Activated CD8-positive, alpha-beta memory T cell treated with anti-CD3 and anti-CD28 coated beads for 4 hours (primary cell): ENCODE data around the gene MGLL.

Experiments used
- DNase-seq, 2 donors: peaks; one replicate each; pipeline ENCODE4 v3.0.0-alpha.2; 2020; ENCODE audit warnings: low read depth in 2 of 2

MGLL gene

GRCh38 chr3:127835993-127836882, 13.9 kb upstream of the MGLL start:
- no peak for DNase-seq

GRCh38 chr3:127834771-127835170, 12.5 kb upstream of the MGLL start:
- no peak for DNase-seq

GRCh38 chr3:127833281-127834032, 11.1 kb upstream of the MGLL start:
- no peak for DNase-seq

GRCh38 chr3:127831723-127832172, 9.4 kb upstream of the MGLL start:
- no peak for DNase-seq

- DNase-seq = no peak
These were observed 7.2 kb upstream of the MGLL start for GRCh38 chr3:127829537-127829936.

GRCh38 chr3:127827808-127828207, 5.5 kb upstream of the MGLL start:
- no peak for DNase-seq

GRCh38 chr3:127825756-127826155, 3.4 kb upstream of the MGLL start:
- no peak for DNase-seq

GRCh38 chr3:127824151-127824825, 2.0 kb upstream of the MGLL start:
- DNase-seq = no peak

GRCh38 chr3:127823426-127823857, 1.1 kb upstream of the MGLL start:
- DNase-seq = no peak

- no peak for DNase-seq
These were observed 539 bp upstream of the MGLL start for GRCh38 chr3:127822682-127823425.

GRCh38 chr3:127821394-127821793, 921 bp downstream of the MGLL start:
- DNase-seq = no peak

GRCh38 chr3:127820826-127821313, 1.4 kb downstream of the MGLL start:
- no peak for DNase-seq

GRCh38 chr3:127820221-127820825, 2.0 kb downstream of the MGLL start:
- DNase-seq = no peak

- DNase-seq = no peak
These were observed 2.7 kb downstream of the MGLL start for GRCh38 chr3:127819656-127820055.

- no peak for DNase-seq
These were observed 3.2 kb downstream of the MGLL start for GRCh38 chr3:127819086-127819485.

GRCh38 chr3:127817406-127817841, 4.9 kb downstream of the MGLL start:
- no peak for DNase-seq

GRCh38 chr3:127816783-127817405, 5.4 kb downstream of the MGLL start:
- DNase-seq = no peak

GRCh38 chr3:127815641-127816605, 6.4 kb downstream of the MGLL start:
- no peak for DNase-seq

GRCh38 chr3:127815001-127815400, 7.3 kb downstream of the MGLL start:
- DNase-seq = no peak
